ENCODE results near the gene MRPL24. TPM values are rescaled to one million over a fixed set of nuclear protein-coding genes. Genes with fewer than 3 reads are reported as not detected.

Gene MRPL24
- total and polyA plus RNA-seq, 2 of the 13 experiments (the other 11 are each of a cell fraction or from before 2014, with no cell fraction given): 38.1 to 42.9 TPM

GRCh38 chr1:156728599-156729462, 12.1 kb downstream of the MRPL24 start, which contains the start of gene ISG20L2 (continued):
- TF ChIP-seq, protein P1, sequence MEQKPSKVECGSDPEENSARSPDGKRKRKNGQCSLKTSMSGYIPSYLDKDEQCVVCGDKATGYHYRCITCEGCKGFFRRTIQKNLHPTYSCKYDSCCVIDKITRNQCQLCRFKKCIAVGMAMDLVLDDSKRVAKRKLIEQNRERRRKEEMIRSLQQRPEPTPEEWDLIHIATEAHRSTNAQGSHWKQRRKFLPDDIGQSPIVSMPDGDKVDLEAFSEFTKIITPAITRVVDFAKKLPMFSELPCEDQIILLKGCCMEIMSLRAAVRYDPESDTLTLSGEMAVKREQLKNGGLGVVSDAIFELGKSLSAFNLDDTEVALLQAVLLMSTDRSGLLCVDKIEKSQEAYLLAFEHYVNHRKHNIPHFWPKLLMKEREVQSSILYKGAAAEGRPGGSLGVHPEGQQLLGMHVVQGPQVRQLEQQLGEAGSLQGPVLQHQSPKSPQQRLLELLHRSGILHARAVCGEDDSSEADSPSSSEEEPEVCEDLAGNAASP (CRISPR knock-in tag; IDR thresholded peaks at IDR 0.05; ENCODE audit: borderline replicate concordance): no peak
- TF ChIP-seq EZH2 (conservative IDR thresholded peaks at IDR 0.05; ENCODE audit: low read depth, low read length) (no peak), SOX13 (IDR thresholded peaks at IDR 0.05) (no peak), SOX13 (CRISPR knock-in tag; conservative IDR thresholded peaks at IDR 0.05 in 1 of 2, IDR thresholded peaks at IDR 0.05 in 1 of 2) (no peak), SRSF1 (optimal IDR thresholded peaks at IDR 0.05; ENCODE audit: low read depth, low read length) (no peak), NFATC3 (CRISPR knock-in tag; IDR thresholded peaks at IDR 0.05) (no peak), KLF6 (CRISPR knock-in tag; IDR thresholded peaks at IDR 0.05) (no peak), GZF1 (CRISPR knock-in tag; IDR thresholded peaks at IDR 0.05) (no peak), ZSCAN31 (CRISPR knock-in tag; IDR thresholded peaks at IDR 0.05; ENCODE audit: low read depth) (no peak), TEAD2 (CRISPR knock-in tag; IDR thresholded peaks at IDR 0.05) (no peak), ZNF292 (CRISPR knock-in tag; IDR thresholded peaks at IDR 0.05; ENCODE audit: borderline replicate concordance, low read depth) (peak; percentile 36; the same call in 1 of the 2 replicates), EHMT2 (IDR thresholded peaks at IDR 0.05; ENCODE audit: borderline replicate concordance, low read depth, low read length) (no peak), ZFP41 (CRISPR knock-in tag; IDR thresholded peaks at IDR 0.05; ENCODE audit: borderline replicate concordance) (no peak), ZNF703 (CRISPR knock-in tag; IDR thresholded peaks at IDR 0.05; ENCODE audit: borderline replicate concordance) (no peak), EEA1 (CRISPR knock-in tag; IDR thresholded peaks at IDR 0.05; ENCODE audit: borderline replicate concordance) (no peak), PAX8 (CRISPR knock-in tag; IDR thresholded peaks at IDR 0.05; ENCODE audit: borderline replicate concordance) (no peak), ATF1 (CRISPR knock-in tag; IDR thresholded peaks at IDR 0.05) (peak; percentile 97), RARA (CRISPR knock-in tag; IDR thresholded peaks at IDR 0.05) (0 out of 2 replicates have a peak, but pooled peaks have one; percentile 7), ELF3 (CRISPR knock-in tag; IDR thresholded peaks at IDR 0.05) (peak; percentile 73), ZFP36L2 (CRISPR knock-in tag; IDR thresholded peaks at IDR 0.05) (no peak), NR2F6 (IDR thresholded peaks at IDR 0.05) (peak; percentile 25; the same call in 1 of the 2 replicates), NR2F6 (CRISPR knock-in tag; IDR thresholded peaks at IDR 0.05) (0 out of 2 replicates have a peak, but pooled peaks have one; percentile 36), FOSL1 (CRISPR knock-in tag; IDR thresholded peaks at IDR 0.05; ENCODE audit: borderline replicate concordance) (no peak), TRIM24 (CRISPR knock-in tag; IDR thresholded peaks at IDR 0.05) (no peak), PCBP2 (optimal IDR thresholded peaks at IDR 0.05; ENCODE audit: low read depth, low read length, poor library complexity, severe bottlenecking) (no peak), ERF (CRISPR knock-in tag; IDR thresholded peaks at IDR 0.05) (no peak), ZNF570 (CRISPR knock-in tag; IDR thresholded peaks at IDR 0.05; ENCODE audit: borderline replicate concordance) (no peak), MBD4 (IDR thresholded peaks at IDR 0.05; ENCODE audit: borderline replicate concordance, low read length) (no peak), ZNF597 (CRISPR knock-in tag; IDR thresholded peaks at IDR 0.05) (no peak), POLR2G (IDR thresholded peaks at IDR 0.05; ENCODE audit: low read depth, low read length) (peak; percentile 77), NRL (CRISPR knock-in tag; IDR thresholded peaks at IDR 0.05; ENCODE audit: borderline replicate concordance) (0 out of 2 replicates have a peak, but pooled peaks have one; percentile 66)

Data from HepG2 (cell line).